Effector CD4-positive, alpha-beta T cell (primary cell): ENCODE results near the gene BIVM.
"Not testable (repeated sequence)": the region's sequence is repeated elsewhere in the genome, so short reads cannot be mapped to it uniquely, and the experiment has no call there.

ENCODE experiments used
- DNase-seq: peaks from one replicate; pipeline ENCODE4 v3.0.0-alpha.2; 2020
- total RNA-seq: gene quantifications from one replicate; lab custom pipeline; 2026; lab: John Stamatoyannopoulos, UW

Gene BIVM
- total RNA-seq, result 6.0 reads per million, percentile 23 among the genes with 10 or more reads in this experiment

- DNase-seq, result peak; percentile 76
These were observed at the start of gene BIVM, which contains the start of gene POGLUT2 for GRCh38 chr13:102798581-102799425. Gene BIVM, plus strand, starts transcription at chr13:102799119. Its CDS starts 8,149 bp downstream, at chr13:102807268. Gene POGLUT2, minus strand, starts transcription at chr13:102798976. Its CDS starts 306 bp downstream, at chr13:102798670.

GRCh38 chr13:102751886-102752285 lies 47.0 kb upstream of the BIVM start:
- no peak for DNase-seq

GRCh38 chr13:102757006-102757405 lies 41.9 kb upstream of the BIVM start:
- no peak for DNase-seq

- DNase-seq, result no peak
These were observed 40.1 kb upstream of the BIVM start for GRCh38 chr13:102758842-102759241.

GRCh38 chr13:102761071-102761470 lies 37.8 kb upstream of the BIVM start:
- DNase-seq, result no peak

GRCh38 chr13:102763741-102764140 lies 35.2 kb upstream of the BIVM start:
- no peak for DNase-seq

- no peak for DNase-seq
These were observed 30.0 kb upstream of the BIVM start for GRCh38 chr13:102768909-102769308.

- DNase-seq, result no peak
These were observed 29.2 kb upstream of the BIVM start for GRCh38 chr13:102769679-102770078.

- DNase-seq, result no peak
These were observed 28.5 kb upstream of the BIVM start for GRCh38 chr13:102770435-102770834.

GRCh38 chr13:102771298-102772041 lies 27.4 kb upstream of the BIVM start:
- no peak for DNase-seq

GRCh38 chr13:102772042-102772425 lies 26.9 kb upstream of the BIVM start:
- no peak for DNase-seq

- peak; percentile 80 for DNase-seq
These were observed 25.3 kb upstream of the BIVM start, which contains the start of gene TEX30 for GRCh38 chr13:102773441-102774213. Gene TEX30, minus strand, starts transcription at chr13:102773786. Its CDS starts 3,760 bp downstream, at chr13:102770026.

- peak; percentile 3 for DNase-seq
These were observed 24.7 kb upstream of the BIVM start for GRCh38 chr13:102774214-102774568.

- no peak for DNase-seq
These were observed 24.1 kb upstream of the BIVM start for GRCh38 chr13:102774591-102775520.

GRCh38 chr13:102776271-102776670 lies 22.6 kb upstream of the BIVM start:
- DNase-seq, result no peak

GRCh38 chr13:102777736-102778135 lies 21.2 kb upstream of the BIVM start:
- no peak for DNase-seq

GRCh38 chr13:102779436-102780159 lies 19.3 kb upstream of the BIVM start:
- DNase-seq, result no peak

GRCh38 chr13:102780656-102781055 lies 18.3 kb upstream of the BIVM start:
- not testable (repeated sequence) for DNase-seq

GRCh38 chr13:102781591-102781990 lies 17.3 kb upstream of the BIVM start:
- no peak for DNase-seq

- no peak for DNase-seq
These were observed 14.4 kb upstream of the BIVM start for GRCh38 chr13:102784483-102784882.

GRCh38 chr13:102788683-102789082 lies 10.2 kb upstream of the BIVM start:
- no peak for DNase-seq
